CD4-positive, alpha-beta T cell treated with Interleukin-10 for 1 hour (primary cell): Measurements from ENCODE around the gene PPP6C.
A peak's percentile ranks its signal among the peaks of the same experiment; 100 is the strongest.
"Not testable (repeated sequence)": the region's sequence is repeated elsewhere in the genome, so short reads cannot be mapped to it uniquely, and the experiment has no call there.

ENCODE experiments used
- DNase-seq: peaks from one replicate; pipeline ENCODE4 v3.0.0-alpha.2; 2020

The PPP6C gene

DNA sequence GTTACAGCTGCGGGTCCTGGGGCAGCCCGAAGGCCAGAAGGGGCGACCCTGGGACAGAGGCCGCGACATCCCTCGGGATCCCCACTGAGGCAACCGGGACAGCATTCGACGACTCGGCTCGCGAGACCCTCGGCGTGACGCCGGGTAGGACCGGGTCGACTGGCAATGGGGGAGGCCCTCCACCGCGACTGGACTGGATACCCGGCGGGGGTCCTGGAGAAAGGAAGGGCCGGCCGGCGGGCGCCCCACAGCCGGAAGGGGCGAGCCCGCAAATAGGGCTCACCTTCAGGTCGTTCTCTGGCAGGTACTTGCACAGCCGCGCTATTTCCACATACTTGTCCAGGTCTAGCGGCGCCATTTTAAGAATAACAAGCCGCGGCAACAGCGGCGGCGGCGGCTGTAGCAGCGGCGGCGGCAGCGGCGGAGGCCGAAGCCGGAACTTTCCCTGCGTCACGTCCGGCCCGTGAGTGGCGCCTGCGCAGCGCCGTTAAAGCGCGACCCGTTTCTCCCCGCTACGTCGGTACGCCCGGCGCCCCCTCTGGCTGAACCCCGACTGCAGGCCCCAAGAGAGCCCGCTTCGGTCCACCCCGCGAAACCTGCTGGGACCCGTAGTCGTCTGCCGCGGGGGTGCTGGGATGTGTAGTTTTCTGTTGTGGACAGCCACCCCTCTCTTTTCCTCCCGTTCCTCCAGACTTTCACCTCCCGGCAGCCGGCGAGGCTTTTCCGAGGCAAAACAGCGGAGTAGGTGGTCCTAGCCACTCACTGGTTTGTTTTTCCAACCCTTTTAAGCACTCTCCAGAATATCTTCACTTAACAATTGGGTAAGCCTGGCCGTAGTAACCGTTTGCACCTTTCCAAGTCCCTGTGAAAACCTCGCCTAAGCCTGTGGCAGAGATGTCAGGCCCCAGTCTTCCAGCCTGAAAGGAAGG lies at the start of gene PPP6C:
TSS of gene PPP6C (minus strand) at position 443 of the 929 bp plus-strand sequence. CDS start at position 358, 85 bp downstream.
- peak; percentile 97 for DNase-seq

DNA sequence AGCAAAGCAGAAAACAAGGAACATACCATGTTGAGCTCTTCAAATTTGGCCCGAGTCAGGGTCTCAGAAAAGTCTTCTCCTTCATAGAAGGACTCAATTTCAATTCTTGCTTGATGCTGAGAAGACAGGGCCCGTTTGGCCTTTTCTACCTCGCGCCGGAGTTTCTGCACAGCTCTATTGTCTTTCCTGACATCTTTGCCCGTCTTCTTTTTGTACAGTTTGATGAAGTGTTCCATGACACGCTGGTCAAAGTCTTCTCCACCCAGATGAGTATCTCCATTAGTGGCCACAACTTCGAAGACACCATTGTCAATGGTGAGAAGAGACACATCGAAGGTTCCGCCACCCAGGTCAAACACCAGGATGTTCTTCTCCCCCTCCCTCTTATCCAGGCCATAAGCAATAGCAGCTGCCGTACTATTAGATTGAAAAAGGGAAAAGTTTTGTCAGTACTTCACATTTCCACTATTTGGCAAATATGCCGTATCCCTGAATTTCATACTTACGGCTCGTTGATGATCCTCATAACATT lies 49.4 kb upstream of the PPP6C start:
- DNase-seq: no peak

GRCh38 chr9:125238127-125238914 lies 48.7 kb upstream of the PPP6C start:
- DNase-seq: no peak

DNA sequence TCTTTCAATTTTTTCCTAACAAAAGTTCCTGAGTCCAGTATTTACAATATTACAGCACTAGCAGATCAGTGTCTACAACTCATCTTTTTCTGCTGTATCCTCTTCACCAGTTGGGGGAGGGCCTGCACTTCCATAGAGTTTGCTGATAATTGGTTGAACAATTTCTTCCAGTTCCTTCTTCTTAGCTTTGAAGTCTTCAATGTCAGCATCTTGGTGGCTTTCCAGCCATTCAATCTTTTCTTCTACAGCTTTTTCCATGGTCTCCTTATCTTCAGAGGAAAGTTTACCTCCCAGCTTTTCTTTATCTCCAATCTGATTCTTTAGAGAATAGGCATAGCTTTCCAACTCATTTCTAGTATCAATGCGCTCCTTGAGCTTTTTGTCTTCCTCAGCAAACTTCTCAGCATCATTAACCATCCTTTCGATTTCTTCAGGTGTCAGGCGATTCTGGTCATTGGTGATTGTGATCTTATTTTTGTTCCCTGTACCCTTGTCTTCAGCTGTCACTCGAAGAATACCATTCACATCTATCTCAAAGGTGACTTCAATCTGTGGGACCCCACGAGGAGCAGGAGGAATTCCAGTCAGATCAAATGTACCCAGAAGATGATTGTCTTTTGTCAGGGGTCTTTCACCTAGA lies 47.0 kb upstream of the PPP6C start:
- not testable (repeated sequence) for DNase-seq

GRCh38 chr9:125235804-125236519 lies 46.4 kb upstream of the PPP6C start:
- no peak for DNase-seq

DNA sequence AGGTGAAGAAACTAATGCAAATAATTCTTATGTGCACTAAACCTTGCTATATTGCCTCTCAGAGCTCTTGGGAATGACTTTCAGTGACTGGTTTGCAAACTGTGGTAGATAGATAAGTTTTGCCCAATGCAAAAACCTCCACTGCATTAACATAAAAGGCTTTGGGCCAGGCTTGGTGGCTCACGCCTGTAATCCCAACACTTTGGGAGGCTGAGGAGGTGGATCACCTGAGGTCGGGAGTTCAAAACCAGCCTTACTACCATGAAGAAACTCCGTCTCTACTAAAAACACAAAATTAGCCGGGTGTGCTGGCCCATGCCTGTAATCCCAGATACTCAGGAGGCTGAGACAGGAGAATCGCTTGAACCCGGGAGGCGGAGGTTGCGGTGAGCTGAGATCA lies 44.5 kb upstream of the PPP6C start:
- not testable (repeated sequence) for DNase-seq

DNA sequence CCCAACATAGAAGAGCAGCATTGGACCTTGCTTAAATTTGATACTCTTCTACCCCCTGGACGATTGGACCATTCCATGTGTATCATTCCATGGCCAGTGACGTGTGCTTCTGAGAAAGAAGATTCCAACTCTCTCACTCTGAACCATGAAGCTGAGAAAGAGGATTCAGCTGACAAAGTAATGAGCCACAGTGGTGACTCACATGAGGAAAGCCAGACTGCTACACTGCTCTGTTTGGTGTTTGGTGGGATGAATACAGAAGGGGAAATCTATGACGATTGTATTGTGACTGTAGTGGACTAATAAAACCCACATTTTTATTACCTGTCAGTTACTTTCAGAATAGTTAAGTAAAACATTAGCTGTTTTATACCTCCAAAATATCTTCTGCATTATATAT lies 44.1 kb upstream of the PPP6C start:
- DNase-seq: no peak

- DNase-seq: no peak
Observed at GRCh38 chr9:125227761-125228160, 38.2 kb upstream of the PPP6C start.

GRCh38 chr9:125224858-125225257 lies 35.3 kb upstream of the PPP6C start:
- not testable (repeated sequence) for DNase-seq

DNA sequence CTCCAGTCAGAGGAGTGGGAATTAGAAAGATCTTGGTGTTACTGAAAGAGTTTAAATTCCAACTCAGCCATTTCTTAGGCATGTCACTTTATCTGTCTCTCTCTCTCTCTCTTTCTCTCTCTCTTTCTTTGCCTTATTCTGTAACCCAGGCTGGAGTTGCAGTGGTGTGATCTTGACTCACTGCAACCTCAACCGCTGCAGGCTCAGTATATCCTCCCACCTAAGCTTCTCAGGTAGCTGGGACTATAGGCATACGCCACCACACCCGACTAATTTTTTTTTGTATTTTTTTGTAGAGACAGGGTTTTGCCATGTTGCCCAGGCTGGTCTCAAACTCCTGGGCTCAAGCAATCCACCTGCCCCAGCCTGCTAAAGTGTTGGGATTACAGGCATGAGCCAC lies 29.0 kb upstream of the PPP6C start:
- DNase-seq: no peak

DNA sequence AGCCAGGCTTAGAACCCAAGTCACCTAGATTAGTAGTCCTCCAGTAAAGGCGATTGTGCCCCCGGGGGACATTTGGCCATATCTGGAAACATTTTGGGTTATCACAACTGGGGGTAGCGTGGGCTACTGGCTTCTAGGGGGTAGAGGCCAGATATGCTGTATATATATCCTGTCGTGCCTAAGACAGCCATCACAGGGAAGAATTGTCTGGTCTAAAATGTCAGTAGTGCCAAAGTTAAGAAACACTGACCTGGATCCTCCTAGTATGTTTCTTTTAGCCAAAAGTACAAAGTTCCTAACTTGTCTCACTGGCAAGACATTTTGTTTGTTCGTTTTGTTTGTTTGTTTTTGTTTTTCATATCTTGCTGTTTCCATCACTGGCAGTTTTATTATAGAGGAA lies 24.6 kb upstream of the PPP6C start:
- no peak for DNase-seq

GRCh38 chr9:125204477-125204876 lies 14.9 kb upstream of the PPP6C start:
- no peak for DNase-seq

GRCh38 chr9:125202846-125203618 lies 13.4 kb upstream of the PPP6C start:
- DNase-seq: no peak

GRCh38 chr9:125200216-125201047 lies 10.8 kb upstream of the PPP6C start, which contains the start of gene RABEPK:
TSS of gene RABEPK (plus strand) at chr9:125200542. CDS start at chr9:125203014, 2,472 bp downstream.
- peak; percentile 88 for DNase-seq

GRCh38 chr9:125195591-125195990 lies 6.0 kb upstream of the PPP6C start:
- DNase-seq: not testable (repeated sequence)

- DNase-seq: not testable (repeated sequence)
Observed at GRCh38 chr9:125194466-125194865, 4.9 kb upstream of the PPP6C start.

DNA sequence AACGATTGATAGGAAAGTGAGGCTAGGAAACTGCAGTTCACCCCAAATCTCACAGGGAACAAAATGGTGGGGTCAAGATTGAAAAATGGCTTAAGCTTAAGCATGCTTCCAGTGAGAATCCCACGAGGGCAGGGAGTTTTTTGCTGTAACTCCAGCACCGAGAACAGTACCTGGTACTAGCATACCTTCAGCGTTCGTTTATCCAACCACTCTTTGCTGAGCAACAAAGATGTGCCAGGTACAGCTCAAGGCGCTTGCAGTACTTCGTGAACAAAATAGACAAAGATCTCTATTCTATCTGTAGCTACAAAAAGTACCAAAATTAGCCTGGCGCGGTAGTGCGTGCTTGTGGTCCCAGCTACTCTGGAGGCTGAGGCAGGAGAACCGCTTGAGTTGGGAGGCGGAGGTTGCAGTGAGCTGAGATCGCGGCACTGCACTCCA lies 778 bp upstream of the PPP6C start:
- peak; percentile 19 for DNase-seq

- peak; percentile 42 for DNase-seq
Observed at GRCh38 chr9:125189011-125189360, 617 bp downstream of the PPP6C start.

DNA sequence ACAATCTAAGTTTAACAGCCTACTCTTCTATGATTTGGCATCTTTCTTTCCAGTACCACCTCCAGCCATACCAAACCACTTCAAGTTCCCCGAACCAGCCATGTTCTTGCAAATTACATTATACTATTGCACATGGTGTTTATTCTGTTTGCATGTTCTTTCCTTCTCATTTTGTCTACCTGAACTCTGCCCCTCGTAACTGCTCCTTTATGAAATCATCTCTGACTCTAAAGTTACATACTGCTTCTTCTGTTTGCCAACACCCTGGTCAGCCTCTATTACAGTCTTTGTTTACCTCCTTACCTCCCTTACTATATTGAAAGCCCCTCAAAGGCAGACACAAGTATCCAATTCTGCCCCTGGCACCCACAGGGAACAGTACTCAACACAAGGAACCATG lies 6.0 kb downstream of the PPP6C start:
- no peak for DNase-seq

DNA sequence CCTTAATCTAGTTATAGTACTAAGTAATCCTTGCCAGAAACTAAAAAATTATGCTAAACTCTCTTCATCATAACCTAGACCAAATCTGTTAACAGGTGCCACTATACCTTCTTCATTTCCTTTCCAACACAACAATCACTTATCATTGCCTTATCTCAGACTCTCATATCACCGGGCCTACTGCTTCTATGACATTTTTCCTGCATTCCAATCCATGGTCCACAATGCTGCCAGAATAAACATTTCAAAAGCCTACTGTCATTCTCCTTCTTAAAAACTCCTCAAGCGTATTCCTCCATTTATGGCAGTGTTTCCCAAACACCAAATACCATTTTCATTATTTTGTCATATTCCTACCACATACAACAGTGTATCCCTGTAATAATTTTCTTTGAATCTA lies 6.5 kb downstream of the PPP6C start:
- DNase-seq: no peak
